HG03520 (cell line): Measurements from ENCODE around the gene MAP3K6.
A peak's percentile ranks its signal among the peaks of the same experiment; 100 is the strongest.
"Not testable (repeated sequence)": the region's sequence is repeated elsewhere in the genome, so short reads cannot be mapped to it uniquely, and the experiment has no call there.

ENCODE experiments used
- ATAC-seq: cut with Tn5 transposase; IDR thresholded peaks from one replicate; pipeline ENCODE4 v1.9.1; 2021; ENCODE audit warnings: mild to moderate bottlenecking, moderate library complexity; ENCODE audit not compliant: unreplicated experiment

MAP3K6 gene

GRCh38 chr1:27397110-27397509 is 30.3 kb upstream of the MAP3K6 start:
- ATAC-seq: no peak

- ATAC-seq: no peak
Measured at GRCh38 chr1:27395441-27396195, 28.9 kb upstream of the MAP3K6 start.

GRCh38 chr1:27394925-27395324 is 28.2 kb upstream of the MAP3K6 start:
- no peak for ATAC-seq

GRCh38 chr1:27394282-27394658 is 27.5 kb upstream of the MAP3K6 start:
- ATAC-seq: no peak

GRCh38 chr1:27393641-27394281 is 27.0 kb upstream of the MAP3K6 start:
- no peak for ATAC-seq

GRCh38 chr1:27392778-27393635 is 26.2 kb upstream of the MAP3K6 start:
- ATAC-seq: no peak

GRCh38 chr1:27392096-27392777 is 25.5 kb upstream of the MAP3K6 start, which contains the start of gene GPR3:
GPR3 (plus strand) TSS chr1:27392622; CDS start chr1:27393799, 1,177 bp downstream.
- peak; percentile 71 for ATAC-seq

GRCh38 chr1:27391511-27392095 is 24.8 kb upstream of the MAP3K6 start:
- no peak for ATAC-seq

GRCh38 chr1:27388337-27389005 is 21.7 kb upstream of the MAP3K6 start:
- ATAC-seq: no peak

- not testable (repeated sequence) for ATAC-seq
Measured at GRCh38 chr1:27384797-27385196, 18.0 kb upstream of the MAP3K6 start.

GRCh38 chr1:27383661-27384060 is 16.9 kb upstream of the MAP3K6 start:
- no peak for ATAC-seq

GRCh38 chr1:27383039-27383605 is 16.4 kb upstream of the MAP3K6 start, which contains the start of gene CD164L2:
CD164L2 (minus strand) TSS chr1:27383333; CDS start chr1:27383239, 94 bp downstream.
- ATAC-seq: no peak

- ATAC-seq: no peak
Measured at GRCh38 chr1:27381969-27382762, 15.4 kb upstream of the MAP3K6 start.

- no peak for ATAC-seq
Measured at GRCh38 chr1:27380766-27381733, 14.3 kb upstream of the MAP3K6 start.

- ATAC-seq: no peak
Measured at GRCh38 chr1:27380224-27380623, 13.5 kb upstream of the MAP3K6 start.

- ATAC-seq: no peak
Measured at GRCh38 chr1:27379564-27380122, 12.9 kb upstream of the MAP3K6 start.

GRCh38 chr1:27377760-27378495 is 11.2 kb upstream of the MAP3K6 start:
- no peak for ATAC-seq
